Fibroblast of lung (primary cell): ENCODE measurements around the gene ABCC11. TPM values are rescaled to one million over a fixed set of nuclear protein-coding genes. Genes with fewer than 3 reads are reported as not detected.

Source experiments
- DNase-seq, 2 donors: peaks; one replicate each; pipeline versions ENCODE4 v3.0.0 to v3.0.0-alpha.2; 2010; ENCODE audit warnings: low read depth in 2 of 2
- H2AFZ ChIP-seq: 2 replicates; pipeline ENCODE4 v1.5.1; 2012; ENCODE audit warnings: low read length, control low read depth, inconsistent platforms
- H3K27ac ChIP-seq: 2 replicates; pipeline ENCODE4 v1.5.1; 2011; ENCODE audit warnings: low read length, control low read depth; ENCODE audit not compliant: insufficient read depth
- H3K27me3 ChIP-seq: 2 replicates; pipeline ENCODE4 v1.5.1; 2011; ENCODE audit warnings: mild to moderate bottlenecking, low read length; ENCODE audit not compliant: control insufficient read depth, insufficient read depth
- H3K36me3 ChIP-seq: 2 replicates; pipeline ENCODE4 v1.5.1; 2011; ENCODE audit warnings: low read length; ENCODE audit not compliant: control insufficient read depth, insufficient read depth
- H3K4me1 ChIP-seq: 2 replicates; pipeline ENCODE4 v1.5.1; 2011; ENCODE audit warnings: low read length; ENCODE audit not compliant: control insufficient read depth, insufficient read depth; ENCODE audit errors: extremely low read depth
- H3K4me2 ChIP-seq: 2 replicates; pipeline ENCODE4 v1.5.1; 2011; ENCODE audit warnings: low read length, control low read depth; ENCODE audit not compliant: insufficient read depth; ENCODE audit errors: extremely low read depth
- H3K4me3 ChIP-seq, 4 experiments: fragments of 200-600 bp in 1 of 4; sonication (generic) in 1 of 4; replicated peaks in 1 of 4; 2 replicates each; pipeline ENCODE4 v1.5.1; 2011 to 2016; ENCODE audit warnings: low read length in 4 of 4, low read depth in 3 of 4, mild to moderate bottlenecking in 3 of 4, control low read depth in 2 of 4, inconsistent platforms in 1 of 4, mixed read lengths in 1 of 4; ENCODE audit not compliant: insufficient read depth in 1 of 4; ENCODE audit errors: control extremely low read depth in 1 of 4
- H3K79me2 ChIP-seq: 2 replicates; pipeline ENCODE4 v1.5.1; 2012; ENCODE audit warnings: mild to moderate bottlenecking, low read length, inconsistent platforms; ENCODE audit not compliant: control insufficient read depth, insufficient read depth
- H3K9ac ChIP-seq: 2 replicates; pipeline ENCODE4 v1.5.1; 2011; ENCODE audit warnings: mild to moderate bottlenecking, low read length, control low read depth; ENCODE audit not compliant: insufficient read depth
- H3K9me3 ChIP-seq: 2 replicates; pipeline ENCODE4 v1.5.1; 2012; ENCODE audit warnings: low read depth, low read length; ENCODE audit not compliant: control insufficient read depth, insufficient read depth
- H4K20me1 ChIP-seq: 2 replicates; pipeline ENCODE4 v1.5.1; 2011; ENCODE audit warnings: low read length; ENCODE audit not compliant: control insufficient read depth, insufficient read depth; ENCODE audit errors: extremely low read depth
- EZH2 ChIP-seq: IDR thresholded peaks from 2 replicates; pipeline ENCODE4 v1.5.1; 2012; ENCODE audit warnings: low read length, control low read depth, mild to moderate bottlenecking; ENCODE audit errors: missing control alignments
- polyA plus RNA-seq, 2 donors: library from polyadenylated mRNA; depleted of rRNA in 1 of 2; stranded (reverse) in 1 of 2; unstranded in 1 of 2; fragments of >200 nt; gene quantifications; 2 replicates each; pipeline ENCODE4 v1.2.1, GENCODE V29; 2011 to 2012; ENCODE audit warnings: missing spikeins in 1 of 2
- total RNA-seq: library from RNA; depleted of rRNA; stranded (reverse); fragments of >200 nt; gene quantifications from 2 replicates; pipeline ENCODE4 v1.2.1, GENCODE V29; 2014
- TF ChIP-seq, protein P1 (sequence below), 2 donors: IDR thresholded peaks in 1 of 2; conservative IDR thresholded peaks in 1 of 2; 1 replicate in 1 of 2; 2 replicates in 1 of 2; pipeline ENCODE4 v1.5.1; 2011 to 2012; ENCODE audit warnings: low read length in 2 of 2, control low read depth in 1 of 2, inconsistent platforms in 1 of 2, low read depth in 1 of 2, mild to moderate bottlenecking in 1 of 2

The ABCC11 gene
- total and polyA plus RNA-seq, 2 donors (not counting 1 experiment from before 2014, with no cell fraction given), result 0.17 to 0.20 TPM

DNA sequence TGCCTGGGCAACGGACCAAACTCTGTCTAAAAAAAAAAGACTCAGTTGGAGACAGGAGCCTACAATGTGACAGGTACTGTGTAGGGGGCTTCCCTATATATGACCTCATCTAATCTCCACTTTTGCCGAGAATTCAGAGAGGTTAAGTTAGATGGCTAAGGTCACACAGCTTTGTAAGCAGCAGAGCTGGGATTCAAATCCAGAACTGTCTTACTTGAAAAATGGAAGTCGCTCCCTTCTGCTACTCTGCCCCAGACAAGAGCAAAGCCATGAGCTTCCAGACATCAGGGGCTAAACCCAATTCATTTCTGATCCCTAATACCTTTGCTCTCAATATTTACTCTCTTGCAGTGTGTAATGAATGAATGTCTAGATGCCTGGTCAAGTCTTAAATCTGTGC is 50.0 kb downstream of the ABCC11 start:
- no peak overlapping the region for H3K4me3 ChIP-seq
- no peak overlapping the region for H3K9ac ChIP-seq
- no peak overlapping the region for H3K27ac ChIP-seq
- no peaks in the 10 kb centered on the region for H3K4me1 ChIP-seq
- no peaks in the 10 kb centered on the region for H3K36me3 ChIP-seq
- TF ChIP-seq, protein P1, sequence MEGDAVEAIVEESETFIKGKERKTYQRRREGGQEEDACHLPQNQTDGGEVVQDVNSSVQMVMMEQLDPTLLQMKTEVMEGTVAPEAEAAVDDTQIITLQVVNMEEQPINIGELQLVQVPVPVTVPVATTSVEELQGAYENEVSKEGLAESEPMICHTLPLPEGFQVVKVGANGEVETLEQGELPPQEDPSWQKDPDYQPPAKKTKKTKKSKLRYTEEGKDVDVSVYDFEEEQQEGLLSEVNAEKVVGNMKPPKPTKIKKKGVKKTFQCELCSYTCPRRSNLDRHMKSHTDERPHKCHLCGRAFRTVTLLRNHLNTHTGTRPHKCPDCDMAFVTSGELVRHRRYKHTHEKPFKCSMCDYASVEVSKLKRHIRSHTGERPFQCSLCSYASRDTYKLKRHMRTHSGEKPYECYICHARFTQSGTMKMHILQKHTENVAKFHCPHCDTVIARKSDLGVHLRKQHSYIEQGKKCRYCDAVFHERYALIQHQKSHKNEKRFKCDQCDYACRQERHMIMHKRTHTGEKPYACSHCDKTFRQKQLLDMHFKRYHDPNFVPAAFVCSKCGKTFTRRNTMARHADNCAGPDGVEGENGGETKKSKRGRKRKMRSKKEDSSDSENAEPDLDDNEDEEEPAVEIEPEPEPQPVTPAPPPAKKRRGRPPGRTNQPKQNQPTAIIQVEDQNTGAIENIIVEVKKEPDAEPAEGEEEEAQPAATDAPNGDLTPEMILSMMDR (conservative IDR thresholded peaks at IDR 0.05 in 1 of 2, IDR thresholded peaks at IDR 0.05 in 1 of 2; ENCODE audit: low read depth in 1 of 2, low read length in 2 of 2), result no peak
- no peak for TF ChIP-seq EZH2
- no peak overlapping the region for H2AFZ ChIP-seq
- no peaks in the 10 kb centered on the region for H3K79me2 ChIP-seq
- DNase-seq, result no peak
- H3K27me3 ChIP-seq, result no peaks in the 10 kb centered on the region
- H4K20me1 ChIP-seq, result no peaks in the 10 kb centered on the region
- no peaks in the 10 kb centered on the region for H3K9me3 ChIP-seq
- no peak overlapping the region for H3K4me2 ChIP-seq

DNA sequence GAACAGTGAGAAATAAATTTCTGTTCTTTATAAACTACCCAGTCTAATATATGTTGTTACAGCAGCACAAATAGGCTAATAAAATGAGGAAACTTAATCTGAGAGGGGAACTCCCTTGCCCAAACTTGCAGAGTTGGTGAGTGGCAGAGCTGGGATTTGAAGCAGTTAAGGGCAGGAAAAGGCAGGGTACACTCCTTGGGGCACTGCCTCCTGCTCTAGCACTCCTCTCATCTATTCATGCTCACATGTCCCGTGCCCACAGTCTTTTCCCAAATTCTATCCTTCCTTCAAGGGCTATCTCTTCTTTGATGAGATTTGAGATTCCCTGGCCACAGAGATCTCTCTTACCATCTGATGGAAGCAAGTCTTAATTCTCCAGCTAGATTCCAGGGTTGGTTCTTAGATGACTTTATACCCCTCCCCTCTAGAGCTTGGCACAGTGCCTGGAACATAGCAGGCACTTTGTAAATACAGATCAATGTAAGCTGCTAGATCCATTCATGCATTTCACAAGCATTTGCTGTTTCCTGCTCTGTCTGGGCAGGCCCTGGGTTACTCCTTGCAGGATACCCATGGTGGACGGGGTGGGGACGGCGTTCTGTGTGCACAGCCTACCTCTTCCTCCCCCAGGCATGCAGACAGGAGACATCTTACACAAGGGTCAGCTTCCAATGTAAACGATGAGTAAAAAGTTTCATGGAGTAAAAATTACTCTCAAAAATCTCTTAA is 52.3 kb downstream of the ABCC11 start:
- Histone ChIP-seq H2AFZ (no peak overlapping the region), H3K9me3 (no peaks in the 10 kb centered on the region), H3K27me3 (no peaks in the 10 kb centered on the region), H3K79me2 (no peaks in the 10 kb centered on the region), H3K27ac (no peak overlapping the region), H3K4me1 (no peaks in the 10 kb centered on the region), H3K36me3 (no peaks in the 10 kb centered on the region), H3K9ac (no peak overlapping the region), H4K20me1 (no peaks in the 10 kb centered on the region), H3K4me3 (no peak overlapping the region), H3K4me2 (no peak overlapping the region)
- peak; percentile 35 to 61 for DNase-seq
- TF ChIP-seq EZH2, result no peak
- TF ChIP-seq, protein P1 (conservative IDR thresholded peaks at IDR 0.05 in 1 of 2, IDR thresholded peaks at IDR 0.05 in 1 of 2; ENCODE audit: low read depth in 1 of 2, low read length in 2 of 2), result no peak

DNA sequence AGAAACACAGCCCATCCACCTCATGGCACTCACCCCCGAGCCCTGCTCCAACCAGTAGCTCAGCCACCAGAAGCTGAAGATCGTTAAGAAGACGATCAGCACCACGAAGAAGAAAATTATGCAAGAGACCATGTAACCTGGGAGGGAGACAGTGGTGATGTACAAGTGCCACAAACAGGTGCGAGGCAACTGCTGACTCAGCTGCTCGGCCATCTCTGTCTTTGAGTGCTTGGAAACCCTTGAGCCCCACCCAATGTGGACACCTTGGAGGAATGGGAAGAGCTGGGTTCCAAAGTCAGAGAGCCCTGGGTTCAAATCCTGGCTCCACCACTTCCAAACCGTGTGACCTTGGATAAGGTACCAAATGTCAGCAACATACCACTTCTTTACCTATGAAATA is 53.5 kb downstream of the ABCC11 start:
- no peaks in the 10 kb centered on the region for H4K20me1 ChIP-seq
- H3K27me3 ChIP-seq, result no peaks in the 10 kb centered on the region
- no peaks in the 10 kb centered on the region for H3K9me3 ChIP-seq
- no peak overlapping the region for H3K9ac ChIP-seq
- H3K79me2 ChIP-seq, result no peaks in the 10 kb centered on the region
- no peak overlapping the region for H2AFZ ChIP-seq
- no peak overlapping the region for H3K4me3 ChIP-seq
- no peaks in the 10 kb centered on the region for H3K36me3 ChIP-seq
- H3K4me2 ChIP-seq, result no peak overlapping the region
- no peaks in the 10 kb centered on the region for H3K4me1 ChIP-seq
- H3K27ac ChIP-seq, result no peak overlapping the region
- no peak for DNase-seq
- no peak for TF ChIP-seq EZH2
- TF ChIP-seq, protein P1 (conservative IDR thresholded peaks at IDR 0.05 in 1 of 2, IDR thresholded peaks at IDR 0.05 in 1 of 2; ENCODE audit: low read depth in 1 of 2, low read length in 2 of 2), result no peak
